Activated T-helper 2 cell treated with anti-CD3 and anti-CD28 coated beads, Interferon-gamma antibody, Interleukin-2, Interleukin-4, amounts not matched to agents 10 μg/mL and 5 μg/mL and 100 μg/mL, durations not matched to agents 14 hours and 24 hours and 36 hours (primary cell): ENCODE data around the gene TSEN2. TPM values are rescaled to one million over a fixed set of nuclear protein-coding genes. Genes with fewer than 3 reads are reported as not detected.

Source experiments
- DNase-seq: peaks from one replicate; pipeline ENCODE4 v3.0.0; 2021; ENCODE audit warnings: low spot score
- H3K27ac Mint-ChIP-seq: one replicate; pipeline ENCODE4 v1.8.0; 2021; ENCODE audit warnings: mixed read lengths
- H3K27me3 Mint-ChIP-seq: one replicate; pipeline ENCODE4 v1.8.0; 2021; ENCODE audit warnings: low read depth, mixed read lengths
- H3K36me3 Mint-ChIP-seq: one replicate; pipeline ENCODE4 v1.8.0; 2021; ENCODE audit warnings: low read depth, mixed read lengths
- H3K4me1 Mint-ChIP-seq: one replicate; pipeline ENCODE4 v1.8.0; 2021; ENCODE audit warnings: low read depth, mixed read lengths
- H3K4me3 Mint-ChIP-seq: one replicate; pipeline ENCODE4 v1.8.0; 2021; ENCODE audit warnings: low read depth, mild to moderate bottlenecking, moderate library complexity, mixed read lengths
- H3K9me3 Mint-ChIP-seq: one replicate; pipeline ENCODE4 v1.8.0; 2021; ENCODE audit warnings: mixed read lengths
- intact Hi-C: fragments of 100-400 bp; cut with micrococcal nuclease; formaldehyde crosslinking; loops from one replicate; pipeline ENCODE4 v1.15.1; 2023
- total RNA-seq: library from RNA; stranded (reverse); gene quantifications from 2 replicates; pipeline ENCODE4 v1.2.3, GENCODE V29; 2022

Gene TSEN2
- total RNA-seq, 1 donor from 2014 or later: 23.6 TPM

GRCh38 chr3:12582730-12583129 is 98.5 kb downstream of the TSEN2 start:
- H3K4me3 Mint-ChIP-seq: no peak overlapping the region
- no peak overlapping the region for H3K27ac Mint-ChIP-seq
- peaks cover 68% of the 10 kb centered on the region for H3K36me3 Mint-ChIP-seq
- no peak for DNase-seq
- H3K4me1 Mint-ChIP-seq: peaks cover 3% of the 10 kb centered on the region
- intact Hi-C loops: no loop called here
- H3K9me3 Mint-ChIP-seq: no peaks in the 10 kb centered on the region
- no peaks in the 10 kb centered on the region for H3K27me3 Mint-ChIP-seq

Other genes with a start within 250 kb of the TSEN2 start
- gene PPARG, start 195.4 kb upstream of the TSEN2 start, total RNA-seq: 40.1 and 43.6 TPM in 2 replicates
- not detected in 2 replicates for gene MKRN2OS, start 61.0 kb downstream of the TSEN2 start, total RNA-seq
- 21.9 and 24.7 TPM in 2 replicates for gene MKRN2, start 72.6 kb downstream of the TSEN2 start, total RNA-seq
- gene RAF1, start 179.6 kb downstream of the TSEN2 start, total RNA-seq: 85.1 and 89.7 TPM in 2 replicates